Measurements from ENCODE around the gene ARID5B. TPM values are rescaled to one million over a fixed set of nuclear protein-coding genes. Genes with fewer than 3 reads are reported as not detected.
A peak's percentile ranks its signal among the peaks of the same experiment; 100 is the strongest.

The ARID5B gene
- total and polyA plus RNA-seq, 2 of the 4 experiments (the other 2 are of a cell fraction), result 41.0 to 125 TPM

GRCh38 chr10:62108759-62109586, 207.5 kb downstream of the ARID5B start:
- Histone ChIP-seq H3K9ac (ENCODE audit: low read depth, low read length) (no peak overlapping the region), H3K18ac (ENCODE audit: low read depth, low read length) (peak overlapping the region; percentile 54; the same call in 1 of the 2 replicates), H3K56ac (ENCODE audit: extremely low read depth, insufficient read depth, low read length) (no peak overlapping the region), H3K4ac (ENCODE audit: low read depth, low read length) (peak overlapping the region; percentile 54), H2BK5ac (ENCODE audit: low read depth, low read length, poor library complexity, severe bottlenecking) (no peak overlapping the region), H3K4me3 (ENCODE audit: insufficient read depth, low read depth, low read length) (no peak overlapping the region), H4K20me1 (ENCODE audit: insufficient read depth, low read length) (no peaks in the 10 kb centered on the region), H3K27ac (ENCODE audit: insufficient read depth, low read length) (no peak overlapping the region; the same call in 1 of the 2 replicates), H2BK120ac (ENCODE audit: low read depth, low read length) (peak overlapping the region; percentile 42; the same call in 1 of the 2 replicates), H3K9me3 (ENCODE audit: control insufficient read depth, insufficient read depth, low read length) (no peaks in the 10 kb centered on the region), H4K8ac (ENCODE audit: low read depth in 2 of 2, low read length in 2 of 2) (peak overlapping the region in 1 of 2 experiments; percentile 27; a peak in 1 of 4 replicates), H2BK15ac (ENCODE audit: low read depth, low read length) (peak overlapping the region; percentile 21; the same call in 1 of the 3 replicates), H4K91ac (ENCODE audit: insufficient read depth, low read depth, low read length) (peak overlapping the region; percentile 26; the same call in 1 of the 2 replicates), H3K36me3 (ENCODE audit: control insufficient read depth, insufficient read depth, low read length) (no peaks in the 10 kb centered on the region), H2AK5ac (ENCODE audit: low read depth, low read length) (peak overlapping the region; percentile 50), H3K9me1 (ENCODE audit: insufficient read depth, low read length) (no peaks in the 10 kb centered on the region), H3K23ac (ENCODE audit: low read depth, low read length) (no peak overlapping the region), H2AFZ (replicated peaks; ENCODE audit: low read length, poor library complexity) (no peak overlapping the region), H3K4me2 (ENCODE audit: low read depth, low read length) (no peak overlapping the region), H3K14ac (replicated peaks; ENCODE audit: low read depth, low read length) (peak overlapping the region; percentile 74; the same call in 1 of the 2 replicates), H3K27me3 (ENCODE audit: control insufficient read depth, insufficient read depth, low read length) (no peaks in the 10 kb centered on the region), H3K79me1 (ENCODE audit: low read depth in 1 of 2, low read length in 2 of 2) (no peaks in the 10 kb centered on the region), H3K4me1 (ENCODE audit: control insufficient read depth, insufficient read depth, low read length) (peaks cover 5% of the 10 kb centered on the region), H2BK20ac (ENCODE audit: low read depth, low read length) (peak overlapping the region; percentile 69; the same call in 1 of the 2 replicates), H4K5ac (ENCODE audit: low read depth, low read length) (peak overlapping the region; percentile 53; the same call in 1 of the 2 replicates), H2AK9ac (replicated peaks; ENCODE audit: low read depth, low read length, poor library complexity) (no peak overlapping the region)
- CTCF ChIA-PET, result no interaction called here
- POLR2A ChIA-PET (ENCODE audit: unreplicated experiment), result no interaction called here
- ATAC-seq (ENCODE audit: low read depth) (no peak), DNase-seq (no peak)
- BruUV-seq (replicated peaks), result no TSS peak
- in situ Hi-C loops (cut with MboI; ENCODE audit: low sequenced_read_pairs) (no loop called here), intact Hi-C loops (cut with micrococcal nuclease) (no loop called here), dilution Hi-C loops (cut with HindIII; ENCODE audit: low sequenced_read_pairs, unreplicated experiment) (no loop called here)
- no peak for TF ChIP-seq SMC3 (IDR thresholded peaks at IDR 0.05; ENCODE audit: low read depth, low read length)
